Psoas muscle (tissue), 8 donors: ENCODE results near the gene PLK5. TPM values are rescaled to one million over a fixed set of nuclear protein-coding genes. Genes with fewer than 3 reads are reported as not detected.

Experiments
- ATAC-seq, 4 donors: fragments of 200-7000 bp; cut with Tn5 transposase; one replicate each; pipeline ENCODE4 v1.9.1; 2020; ENCODE audit warnings: moderate library complexity in 3 of 4, mild to moderate bottlenecking in 2 of 4
- DNase-seq, 2 donors: peaks; one replicate each; pipeline ENCODE4 v3.0.0-alpha.2; 2020
- H3K27ac ChIP-seq: fragments of 200-600 bp; one replicate; pipeline ENCODE4 v1.8.0; 2022
- H3K27me3 ChIP-seq, 3 donors: fragments of 200-600 bp in 1 of 3; one replicate each; pipeline versions ENCODE4 v1.6.1 to v1.8.0; 2013 to 2022; ENCODE audit warnings: low read length in 2 of 3, mild to moderate bottlenecking in 2 of 3, moderate library complexity in 1 of 3; ENCODE audit not compliant: insufficient read depth in 3 of 3
- H3K36me3 ChIP-seq, 2 donors: fragments of 200-600 bp in 1 of 2; one replicate each; pipeline versions ENCODE4 v1.6.1 to v1.8.0; 2013 to 2022; ENCODE audit warnings: low read depth in 1 of 2, mild to moderate bottlenecking in 1 of 2, moderate library complexity in 1 of 2; ENCODE audit not compliant: insufficient read depth in 1 of 2
- H3K4me1 ChIP-seq: fragments of 200-600 bp; one replicate; pipeline ENCODE4 v1.8.0; 2022
- H3K4me3 ChIP-seq: fragments of 200-600 bp; one replicate; pipeline ENCODE4 v1.8.0; 2022; ENCODE audit warnings: mild to moderate bottlenecking
- H3K9me3 ChIP-seq: fragments of 200-600 bp; one replicate; pipeline ENCODE4 v1.8.0; 2022
- CTCF ChIP-seq: fragments of 200-600 bp; IDR thresholded peaks from one replicate; pipeline ENCODE4 v1.8.0; 2022; ENCODE audit warnings: antibody characterized with exemption
- WGBS, 3 donors: extraction: QIAGEN DNeasy Blood & Tissue Kit; methylation state at CpG; one replicate each; pipeline versions ENCODE4 v1.1.6 to v1.1.7; 2013; 5-methylcytosine and 5-hydroxymethylcytosine counted together
- intact Hi-C, 2 donors: fragments of 100-400 bp; cut with DNase I; formaldehyde crosslinking; loops; one replicate each; pipeline versions ENCODE4 v1.11.0 to v1.14.2; 2022
- polyA plus RNA-seq, 3 donors: library from polyadenylated mRNA; stranded (reverse); fragments of 200-250 nt; gene quantifications; one replicate each; pipeline ENCODE4 v1.2.3, GENCODE V29; 2013
- total RNA-seq, 4 donors: library from RNA; stranded (reverse); fragmentation: NEBNext Ultra II Directional in 2 of 4; extraction: Animal tissue kit (Norgen Biotek cat#: 25700) in 2 of 4; gene quantifications; one replicate each; pipeline versions ENCODE4 v1.2.1 to v1.2.4, GENCODE V29; 2021 to 2023
- donor health status: healthy with polysubstance abuse.
- donor health status: DM: no; HTN: no; CAD: no; lungs with moderate emphysema.
- donor health status: Bipolar disorder and iron deficiency.
- donor health status: healthy.
- donor health status: DM: yes; HTN: yes; CAD: no.
- donor health status: DM: no; HTN: no; CAD: no.
- donor health status: DM: no; HTN: no; CAD: no.
- donor health status: DM: yes; HTN: yes; CAD: no.

Gene PLK5
- total and polyA plus RNA-seq, 7 donors, result 0.03 to 0.35 TPM; not detected in 5

- TF ChIP-seq CTCF, result no peak
- H3K36me3 ChIP-seq, result peaks cover 6 to 48% of the 10 kb centered on the region in 2 donors
- intact Hi-C loops, result no loop called here
Measured at GRCh38 chr19:1585243-1585580, 61.3 kb downstream of the PLK5 start.

More at GRCh38 chr19:1585243-1585580, 61.3 kb downstream of the PLK5 start:
- ATAC-seq (no peak), DNase-seq (no peak)
- no peak overlapping the region for H3K27ac ChIP-seq
- H3K4me3 ChIP-seq, result no peak overlapping the region
- H3K9me3 ChIP-seq, result no peaks in the 10 kb centered on the region
- 82 to 91% (median 86%) methylated on average over 13 of the region's 13 CpGs for WGBS, 3 donors
- no peaks in the 10 kb centered on the region for H3K27me3 ChIP-seq
- peaks cover 19% of the 10 kb centered on the region for H3K4me1 ChIP-seq

Other genes with a start within 250 kb of the PLK5 start
- gene FAM174C, start 248.5 kb upstream of the PLK5 start, total RNA-seq, result 10 to 100 TPM in 3 of 4 donors, 1 to 10 TPM in 1; 9.0 to 18.1 (median 14.0) TPM
- 10 to 100 TPM; 21.8 to 88.8 (median 47.6) TPM for gene FAM174C, start 248.5 kb upstream of the PLK5 start, polyA plus RNA-seq
- not detected for gene EFNA2, start 238.2 kb upstream of the PLK5 start, total RNA-seq
- gene EFNA2, start 238.2 kb upstream of the PLK5 start, polyA plus RNA-seq, result not detected
- gene NDUFS7, start 140.2 kb upstream of the PLK5 start, total RNA-seq, result 100 to 1,000 TPM; 230 to 338 (median 308) TPM
- gene NDUFS7, start 140.2 kb upstream of the PLK5 start, polyA plus RNA-seq, result 100 to 1,000 TPM; 177 to 423 (median 294) TPM
- gene GAMT, start 122.5 kb upstream of the PLK5 start, total RNA-seq, result 100 to 1,000 TPM; 227 to 339 (median 232) TPM
- 100 to 1,000 TPM; 162 to 464 (median 351) TPM for gene GAMT, start 122.5 kb upstream of the PLK5 start, polyA plus RNA-seq
- 100 to 1,000 TPM in 1 of 4 donors, 10 to 100 TPM in 3; 59.9 to 122 (median 86.9) TPM for gene DAZAP1, start 116.5 kb upstream of the PLK5 start, total RNA-seq
- gene DAZAP1, start 116.5 kb upstream of the PLK5 start, polyA plus RNA-seq, result 100 to 1,000 TPM in 1 of 3 donors, 10 to 100 TPM in 2; 68.9 to 103 (median 94.1) TPM
- gene RPS15, start 85.7 kb upstream of the PLK5 start, total RNA-seq, result 100 to 1,000 TPM; 697 to 992 (median 943) TPM
- gene RPS15, start 85.7 kb upstream of the PLK5 start, polyA plus RNA-seq, result 1,000 to 10,000 TPM; 2,739 to 4,077 (median 3,158) TPM
- gene APC2, start 74.0 kb upstream of the PLK5 start, total RNA-seq, result under 1 TPM; 0.04 to 0.06 (median 0.05) TPM
- under 1 TPM in 2 of 3 donors, not detected in 1; 0.01 to 0.03 TPM for gene APC2, start 74.0 kb upstream of the PLK5 start, polyA plus RNA-seq
- gene C19orf25, start 44.9 kb upstream of the PLK5 start, total RNA-seq, result 10 to 100 TPM in 3 of 4 donors, 1 to 10 TPM in 1; 8.1 to 20.1 (median 14.7) TPM
- gene C19orf25, start 44.9 kb upstream of the PLK5 start, polyA plus RNA-seq, result 10 to 100 TPM; 19.9 to 45.0 (median 30.4) TPM
- gene PCSK4, start 33.7 kb upstream of the PLK5 start, total RNA-seq, result 1 to 10 TPM in 1 of 4 donors, under 1 TPM in 3; 0.57 to 1.5 (median 0.93) TPM
- gene PCSK4, start 33.7 kb upstream of the PLK5 start, polyA plus RNA-seq, result 1 to 10 TPM in 1 of 3 donors, under 1 TPM in 2; 0.74 to 1.3 (median 0.84) TPM
- 1 to 10 TPM in 3 of 4 donors, under 1 TPM in 1; 0.23 to 2.0 (median 1.4) TPM for gene REEP6, start 32.9 kb upstream of the PLK5 start, total RNA-seq
- gene REEP6, start 32.9 kb upstream of the PLK5 start, polyA plus RNA-seq, result 1 to 10 TPM in 1 of 3 donors, under 1 TPM in 2; 0.55 to 1.5 (median 0.78) TPM
- gene ADAMTSL5, start 11.1 kb upstream of the PLK5 start, total RNA-seq, result 10 to 100 TPM in 3 of 4 donors, 1 to 10 TPM in 1; 8.1 to 20.1 (median 14.1) TPM
- 10 to 100 TPM in 1 of 3 donors, 1 to 10 TPM in 2; 3.9 to 12.6 (median 9.7) TPM for gene ADAMTSL5, start 11.1 kb upstream of the PLK5 start, polyA plus RNA-seq
- gene MEX3D, start 44.2 kb downstream of the PLK5 start, total RNA-seq, result 1 to 10 TPM; 2.4 to 3.7 (median 3.0) TPM
- 1 to 10 TPM in 1 of 3 donors, under 1 TPM in 2; 0.70 to 2.5 (median 0.87) TPM for gene MEX3D, start 44.2 kb downstream of the PLK5 start, polyA plus RNA-seq
- 10 to 100 TPM; 44.1 to 83.6 (median 62.8) TPM for gene MBD3, start 68.8 kb downstream of the PLK5 start, total RNA-seq
- 100 to 1,000 TPM in 2 of 3 donors, 10 to 100 TPM in 1; 83.6 to 137 (median 119) TPM for gene MBD3, start 68.8 kb downstream of the PLK5 start, polyA plus RNA-seq
- 100 to 1,000 TPM; 408 to 534 (median 501) TPM for gene UQCR11, start 81.4 kb downstream of the PLK5 start, total RNA-seq
- 100 to 1,000 TPM; 320 to 337 (median 334) TPM for gene UQCR11, start 81.4 kb downstream of the PLK5 start, polyA plus RNA-seq
- 10 to 100 TPM; 20.1 to 26.7 (median 23.0) TPM for gene TCF3, start 128.5 kb downstream of the PLK5 start, total RNA-seq
- 10 to 100 TPM; 24.6 to 33.8 (median 31.2) TPM for gene TCF3, start 128.5 kb downstream of the PLK5 start, polyA plus RNA-seq
- not detected for gene ONECUT3, start 229.4 kb downstream of the PLK5 start, total RNA-seq
- gene ONECUT3, start 229.4 kb downstream of the PLK5 start, polyA plus RNA-seq, result not detected